ENCODE data around the gene PGF. TPM values are rescaled to one million over a fixed set of nuclear protein-coding genes. Genes with fewer than 3 reads are reported as not detected.

Gene PGF
- total and polyA plus RNA-seq, 2 of the 13 experiments (the other 11 are each of a cell fraction or from before 2014, with no cell fraction given), result 10.7 to 27.5 TPM

DNA sequence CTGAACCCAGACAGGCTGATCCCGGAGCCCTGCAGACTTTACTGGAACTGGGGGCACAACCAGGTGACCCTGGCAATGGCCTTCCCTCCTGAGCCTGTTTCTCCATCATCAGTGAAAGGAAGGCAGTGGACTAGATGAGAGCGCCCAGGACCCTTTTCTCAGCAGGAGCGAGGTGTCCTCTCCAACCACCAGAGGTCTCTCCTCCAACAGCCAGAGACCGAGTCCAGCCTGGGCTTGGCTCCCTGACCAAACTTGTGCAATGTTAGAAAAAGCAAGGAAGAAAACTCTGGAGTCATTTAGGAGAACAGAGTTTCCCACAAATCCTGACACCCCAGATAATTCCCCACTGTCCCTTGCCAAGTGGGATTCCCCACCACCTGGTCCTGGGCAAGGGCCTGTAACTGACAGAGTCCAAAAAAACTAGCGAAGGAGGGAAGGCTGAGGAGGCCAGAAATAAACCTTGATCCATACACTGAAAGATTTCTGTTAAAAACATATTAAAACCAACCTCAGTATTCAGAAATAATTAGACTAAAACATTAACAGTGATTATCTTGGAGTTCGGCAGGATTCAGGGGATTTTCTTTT is 41.3 kb downstream of the PGF start (continued):
- TF ChIP-seq THAP7 (CRISPR knock-in tag; IDR thresholded peaks at IDR 0.05) (no peak), FOSL2 (CRISPR knock-in tag; IDR thresholded peaks at IDR 0.05) (0 out of 2 replicates have a peak, but pooled peaks have one; percentile 12), ZNF230 (CRISPR knock-in tag; IDR thresholded peaks at IDR 0.05) (no peak), ZNF841 (CRISPR knock-in tag; IDR thresholded peaks at IDR 0.05; ENCODE audit: borderline replicate concordance) (no peak), KAT2B (IDR thresholded peaks at IDR 0.05; ENCODE audit: borderline replicate concordance, low read depth, low read length) (no peak), FOXA1 (IDR thresholded peaks at IDR 0.05) (no peak), FOXA1 (CRISPR knock-in tag; IDR thresholded peaks at IDR 0.05) (no peak), CC2D1A (CRISPR knock-in tag; IDR thresholded peaks at IDR 0.05) (0 out of 2 replicates have a peak, but pooled peaks have one; percentile 55), ZNF674 (CRISPR knock-in tag; IDR thresholded peaks at IDR 0.05; ENCODE audit: low read depth) (no peak), ZSCAN29 (CRISPR knock-in tag; conservative IDR thresholded peaks at IDR 0.05) (no peak), ZNF564 (CRISPR knock-in tag; IDR thresholded peaks at IDR 0.05) (no peak), ZNF687 (CRISPR knock-in tag; IDR thresholded peaks at IDR 0.05) (peak; percentile 13; the same call in 1 of the 2 replicates), HNRNPL (IDR thresholded peaks at IDR 0.05; ENCODE audit: low read depth, low read length) (no peak), NPAS2 (CRISPR knock-in tag; IDR thresholded peaks at IDR 0.05; ENCODE audit: borderline replicate concordance) (no peak), STAT6 (CRISPR knock-in tag; IDR thresholded peaks at IDR 0.05; ENCODE audit: borderline replicate concordance) (no peak), XRCC5 (optimal IDR thresholded peaks at IDR 0.05; ENCODE audit: low read length) (peak; percentile 44)
- TF ChIP-seq, protein P1, sequence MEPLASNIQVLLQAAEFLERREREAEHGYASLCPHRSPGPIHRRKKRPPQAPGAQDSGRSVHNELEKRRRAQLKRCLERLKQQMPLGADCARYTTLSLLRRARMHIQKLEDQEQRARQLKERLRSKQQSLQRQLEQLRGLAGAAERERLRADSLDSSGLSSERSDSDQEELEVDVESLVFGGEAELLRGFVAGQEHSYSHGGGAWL (CRISPR knock-in tag; IDR thresholded peaks at IDR 0.05), result no peak
- TF ChIP-seq, protein P2, sequence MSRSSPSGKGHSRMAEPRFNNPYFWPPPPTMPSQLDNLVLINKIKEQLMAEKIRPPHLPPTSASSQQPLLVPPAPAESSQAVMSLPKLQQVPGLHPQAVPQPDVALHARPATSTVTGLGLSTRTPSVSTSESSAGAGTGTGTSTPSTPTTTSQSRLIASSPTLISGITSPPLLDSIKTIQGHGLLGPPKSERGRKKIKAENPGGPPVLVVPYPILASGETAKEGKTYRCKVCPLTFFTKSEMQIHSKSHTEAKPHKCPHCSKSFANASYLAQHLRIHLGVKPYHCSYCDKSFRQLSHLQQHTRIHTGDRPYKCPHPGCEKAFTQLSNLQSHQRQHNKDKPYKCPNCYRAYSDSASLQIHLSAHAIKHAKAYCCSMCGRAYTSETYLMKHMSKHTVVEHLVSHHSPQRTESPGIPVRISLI (CRISPR knock-in tag; IDR thresholded peaks at IDR 0.05; ENCODE audit: borderline replicate concordance), result no peak
- TF ChIP-seq, protein P3, sequence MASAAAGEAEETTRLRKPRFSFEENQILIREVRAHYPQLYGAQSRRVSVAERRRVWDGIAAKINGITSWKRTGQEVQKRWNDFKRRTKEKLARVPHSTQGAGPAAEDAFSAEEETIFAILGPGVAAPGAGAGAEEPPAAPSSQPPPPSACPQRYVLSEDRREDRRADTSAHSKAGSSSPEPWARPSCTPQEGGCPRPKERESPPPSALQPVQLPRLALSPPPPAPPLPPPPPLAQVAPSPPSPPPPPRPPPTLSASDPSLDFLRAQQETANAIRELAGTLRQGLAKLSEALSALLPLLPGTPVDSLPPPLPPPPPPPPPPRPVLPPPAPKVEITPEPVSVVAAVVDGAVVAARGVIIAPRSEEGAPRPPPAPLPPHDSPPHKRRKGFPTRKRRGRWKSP (CRISPR knock-in tag; IDR thresholded peaks at IDR 0.05), result 0 out of 2 replicates have a peak, but pooled peaks have one; percentile 24
